H54 (cell line): Measurements from ENCODE around the gene ZMYM4.

Experiments
- DNase-seq: peaks from one replicate; pipeline ENCODE4 v3.0.0; 2011; ENCODE audit warnings: low spot score, mixed read lengths; ENCODE audit not compliant: insufficient read length
- FAIRE-seq: peaks from 3 replicates; lab custom pipeline; 2011; peaks lifted over from hg19 to GRCh38; lab: Jason Lieb, UNC
- POLR2A ChIP-seq: IDR thresholded peaks from 2 replicates; pipeline ENCODE4 v1.6.1; 2011; ENCODE audit warnings: low read depth, mild to moderate bottlenecking, low read length

Gene ZMYM4

GRCh38 chr1:35285771-35286606 is 17.5 kb downstream of the ZMYM4 start:
- TF ChIP-seq POLR2A: no peak
- FAIRE-seq (no peak), DNase-seq (no peak)

DNA sequence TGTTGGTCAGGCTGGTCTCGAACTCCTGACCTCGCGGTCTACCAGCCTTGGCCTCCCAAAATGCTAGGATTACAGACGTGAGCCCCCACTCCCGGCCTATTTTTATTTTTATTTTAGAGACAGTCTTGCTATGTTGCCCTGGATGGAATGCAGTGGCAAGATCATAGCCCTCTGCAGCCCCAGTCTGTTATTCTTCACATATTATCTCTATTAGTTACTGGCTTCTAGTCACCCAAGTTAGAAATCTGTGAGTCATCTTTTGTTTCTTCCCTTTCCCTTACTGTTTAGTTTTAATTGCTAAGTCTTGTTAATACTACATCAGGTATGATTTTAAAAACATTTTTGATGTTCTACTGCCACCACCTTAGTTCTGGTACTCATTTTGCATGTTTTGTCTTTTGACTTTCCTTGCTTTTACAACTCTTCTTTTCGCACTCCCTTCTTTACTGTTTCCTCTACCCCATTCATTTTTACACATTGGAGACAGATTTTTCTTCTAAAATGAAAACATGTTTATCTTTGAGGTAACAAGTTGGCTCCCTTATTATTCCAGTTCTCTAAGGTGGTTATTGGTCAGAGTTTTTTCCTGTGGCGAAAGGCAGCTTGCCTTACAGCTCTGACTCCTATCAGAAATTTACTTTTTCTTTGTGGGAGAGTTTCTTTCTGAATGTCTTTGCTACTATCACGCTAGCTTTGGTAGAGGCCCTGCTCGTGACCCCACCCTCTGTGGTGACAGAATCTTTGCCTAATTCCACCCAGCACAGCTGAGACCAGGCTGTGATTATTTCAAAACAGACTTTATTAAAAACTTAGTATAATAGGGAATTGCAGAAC is 19.5 kb downstream of the ZMYM4 start:
- peak; percentile 93 for FAIRE-seq
- no peak for DNase-seq
- no peak for TF ChIP-seq POLR2A

DNA sequence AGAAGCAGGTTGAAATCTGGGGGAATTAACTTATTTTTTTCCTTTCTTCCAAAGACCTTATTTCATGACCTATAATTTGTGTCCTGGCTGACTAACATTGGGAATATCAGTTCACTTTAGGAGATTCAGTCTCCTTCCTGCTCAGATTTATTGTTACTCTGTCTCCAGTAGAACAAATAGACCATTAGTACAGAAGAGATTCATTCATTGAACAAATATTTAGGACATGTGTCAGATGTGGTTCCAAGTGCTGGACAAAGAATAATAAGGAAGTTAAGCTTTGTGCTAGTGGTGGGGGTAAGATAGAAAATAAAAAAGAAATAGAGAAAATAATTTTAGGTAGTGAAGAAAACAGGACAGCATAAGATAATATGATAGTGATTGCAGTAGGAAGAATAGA is 20.3 kb downstream of the ZMYM4 start:
- FAIRE-seq: peak; percentile 93
- no peak for DNase-seq
- TF ChIP-seq POLR2A: no peak

- no peak for FAIRE-seq
- TF ChIP-seq POLR2A: no peak
- DNase-seq: no peak
Measured at GRCh38 chr1:35290452-35290851, 21.9 kb downstream of the ZMYM4 start.

- DNase-seq: no peak
- no peak for FAIRE-seq
- no peak for TF ChIP-seq POLR2A
Measured at GRCh38 chr1:35294809-35295208, 26.3 kb downstream of the ZMYM4 start.

- no peak for TF ChIP-seq POLR2A
- FAIRE-seq (no peak), DNase-seq (no peak)
Measured at GRCh38 chr1:35297886-35298285, 29.4 kb downstream of the ZMYM4 start.

DNA sequence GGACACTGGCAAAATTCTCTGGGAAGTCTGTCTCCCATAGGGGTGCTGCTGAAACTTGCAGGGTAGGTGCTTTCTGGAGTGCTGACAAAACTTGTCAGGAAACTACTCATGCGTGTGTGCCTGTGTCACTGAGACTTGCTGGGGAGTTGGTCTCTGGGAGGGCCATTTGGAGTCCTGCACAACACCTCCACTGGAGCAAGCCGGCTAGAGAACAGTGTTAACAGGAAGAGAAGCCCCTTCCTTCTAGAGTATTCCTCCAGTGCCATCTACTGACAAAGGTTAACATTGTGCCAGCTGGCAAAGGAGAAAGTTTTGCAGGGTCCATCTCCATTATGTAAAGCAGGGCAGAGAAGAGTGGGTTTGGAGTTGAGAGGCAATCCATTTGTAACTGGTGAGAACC is 30.0 kb downstream of the ZMYM4 start:
- FAIRE-seq (no peak), DNase-seq (no peak)
- no peak for TF ChIP-seq POLR2A

DNA sequence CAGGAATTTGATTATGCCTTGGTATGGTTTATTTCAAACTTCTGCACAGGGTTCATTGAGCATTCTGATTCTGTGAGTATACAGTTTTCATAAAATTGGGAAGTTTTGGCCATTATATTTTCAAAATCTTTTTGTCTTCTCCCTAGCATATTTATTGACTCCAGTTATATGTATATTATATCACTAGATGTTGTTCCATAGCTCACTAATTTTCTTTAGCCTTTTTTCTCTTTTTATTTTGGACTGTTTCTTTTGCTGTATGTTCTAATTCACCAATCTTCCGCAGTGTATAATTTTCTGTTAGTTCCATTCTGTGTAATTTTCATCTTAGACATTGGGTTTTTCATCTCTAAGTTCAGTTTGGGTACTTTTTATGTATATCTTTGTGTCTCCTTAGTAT is 31.9 kb downstream of the ZMYM4 start:
- DNase-seq (no peak), FAIRE-seq (no peak)
- TF ChIP-seq POLR2A: no peak

- no peak for DNase-seq
- FAIRE-seq: no peak
- no peak for TF ChIP-seq POLR2A
Measured at GRCh38 chr1:35301674-35302392, 33.3 kb downstream of the ZMYM4 start.

DNA sequence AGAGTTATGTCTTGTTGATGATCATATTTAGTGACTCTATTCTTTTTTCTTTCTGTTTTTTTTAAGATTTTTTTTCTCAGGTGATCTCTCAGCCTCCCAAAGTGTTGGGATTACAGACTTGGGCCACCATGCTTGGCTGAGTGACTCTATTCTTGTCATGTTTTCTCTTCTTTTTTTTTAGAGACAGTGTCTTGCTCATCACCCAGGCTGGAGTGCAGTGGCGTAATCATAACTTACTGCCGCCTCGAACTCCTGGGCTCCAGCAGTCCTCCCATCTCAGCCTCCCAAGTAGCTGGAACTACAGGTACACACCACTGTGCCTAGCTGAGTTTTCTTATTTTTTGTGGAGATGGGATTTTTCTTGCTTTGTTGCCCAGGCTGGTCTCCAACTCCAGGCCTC is 36.9 kb downstream of the ZMYM4 start:
- no peak for FAIRE-seq
- TF ChIP-seq POLR2A: no peak
- DNase-seq: no peak

- no peak for TF ChIP-seq POLR2A
- no peak for FAIRE-seq
- DNase-seq: no peak
Measured at GRCh38 chr1:35315649-35316048, 47.1 kb downstream of the ZMYM4 start.

DNA sequence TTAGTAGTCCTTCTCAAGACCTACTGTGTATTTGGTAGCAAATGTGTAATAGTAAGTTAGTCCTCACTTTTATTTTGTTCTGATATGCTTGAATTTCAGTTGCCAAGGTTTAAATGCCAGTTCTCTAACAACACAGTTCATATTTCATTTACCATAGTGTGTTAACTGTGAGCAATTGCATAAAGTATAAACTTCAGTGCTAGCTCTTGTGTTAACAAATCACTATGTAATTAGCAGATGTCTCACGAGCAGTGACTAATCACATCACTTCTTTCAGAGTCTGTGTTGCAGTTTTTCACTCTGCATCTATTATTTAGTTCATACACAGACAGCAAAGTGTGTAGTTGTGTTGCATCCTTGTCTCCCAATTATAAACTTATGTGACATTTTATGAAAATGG is 47.8 kb downstream of the ZMYM4 start:
- DNase-seq: no peak
- FAIRE-seq: no peak
- no peak for TF ChIP-seq POLR2A

DNA sequence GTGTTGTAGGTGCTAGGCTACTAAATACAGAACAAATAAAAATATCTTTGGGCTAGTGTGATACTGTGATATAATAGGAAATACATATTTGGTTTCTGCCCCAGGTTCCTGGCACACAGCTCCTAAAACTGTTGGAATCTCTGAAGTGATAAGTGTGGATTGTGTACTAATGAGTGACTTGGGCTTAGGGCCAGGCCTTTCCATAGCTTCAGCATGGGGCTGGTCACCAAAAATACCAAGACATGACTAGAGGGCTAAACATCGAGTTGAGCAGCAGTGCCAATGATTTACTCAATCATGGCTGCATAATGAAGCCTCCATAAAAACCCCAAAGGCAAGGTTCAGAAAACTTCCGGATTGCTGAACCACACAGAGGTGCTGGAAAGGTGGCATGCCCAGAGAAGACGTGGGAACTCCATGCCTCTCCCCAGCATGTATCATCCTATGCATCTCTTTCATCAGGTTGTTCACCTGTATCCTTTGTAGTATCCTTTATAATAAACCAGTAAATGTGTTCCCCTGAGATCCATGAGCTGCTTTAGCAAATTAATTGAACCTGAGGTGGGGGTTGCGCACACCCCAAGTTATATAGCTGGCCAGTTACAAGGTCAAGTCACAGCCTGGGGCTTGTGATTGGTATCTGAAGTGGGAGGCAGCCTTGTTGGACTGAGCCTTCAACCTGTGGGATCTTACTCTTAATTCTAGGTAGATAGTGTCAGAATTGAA is 51.6 kb downstream of the ZMYM4 start:
- DNase-seq (no peak), FAIRE-seq (peak; percentile 27)
- no peak for TF ChIP-seq POLR2A
